ENCODE measurements around the gene CSTF3.
"Not testable (repeated sequence)": the region's sequence is repeated elsewhere in the genome, so short reads cannot be mapped to it uniquely, and the experiment has no call there.

The CSTF3 gene

GRCh38 chr11:33177676-33178336 lies 16.5 kb upstream of the CSTF3 start:
- no peaks in the 10 kb centered on the region for H3K79me2 ChIP-seq (ENCODE audit: control insufficient read depth, low read length)
- no peak overlapping the region for H3K27ac ChIP-seq (ENCODE audit: low read depth, low read length)
- no peaks in the 10 kb centered on the region for H3K27me3 ChIP-seq (ENCODE audit: control insufficient read depth, low read length)
- H3F3A ChIP-seq (ENCODE audit: control insufficient read depth, insufficient read depth): no peaks in the 10 kb centered on the region
- H3K4me3 ChIP-seq (ENCODE audit: low read length): no peak overlapping the region
- no peak for TF ChIP-seq CTCF (IDR thresholded peaks at IDR 0.05; ENCODE audit: low read depth, low read length, poor library complexity, severe bottlenecking)
- no peak for TF ChIP-seq EZH2phosphoT487 (IDR thresholded peaks at IDR 0.05; ENCODE audit: borderline replicate concordance, low read length)
- no peaks in the 10 kb centered on the region for H3K4me1 ChIP-seq (ENCODE audit: control insufficient read depth, low read length)
- no peaks in the 10 kb centered on the region for H3K9me3 ChIP-seq (ENCODE audit: control insufficient read depth, insufficient read depth, low read length)
- no peaks in the 10 kb centered on the region for H3K9me2 ChIP-seq (replicated peaks; ENCODE audit: control insufficient read depth, low read length)
- no peak overlapping the region for H3K4me2 ChIP-seq (ENCODE audit: low read length)
- no peaks in the 10 kb centered on the region for H3K36me3 ChIP-seq (ENCODE audit: control insufficient read depth, low read length)
- no peaks in the 10 kb centered on the region for H4K20me1 ChIP-seq (ENCODE audit: control insufficient read depth, insufficient read depth, low read depth, low read length)

GRCh38 chr11:33176760-33177159 lies 15.5 kb upstream of the CSTF3 start:
- not testable (repeated sequence) for H3K4me2 ChIP-seq (ENCODE audit: low read length); H3K36me3 ChIP-seq (ENCODE audit: control insufficient read depth, low read length); H3K4me3 ChIP-seq (ENCODE audit: low read length); H3K27me3 ChIP-seq (ENCODE audit: control insufficient read depth, low read length); H3K79me2 ChIP-seq (ENCODE audit: control insufficient read depth, low read length); H3K9me2 ChIP-seq (replicated peaks; ENCODE audit: control insufficient read depth, low read length); H3F3A ChIP-seq (ENCODE audit: control insufficient read depth, insufficient read depth); H3K27ac ChIP-seq (ENCODE audit: low read depth, low read length); H3K4me1 ChIP-seq (ENCODE audit: control insufficient read depth, low read length); H4K20me1 ChIP-seq (ENCODE audit: control insufficient read depth, insufficient read depth, low read depth, low read length); H3K9me3 ChIP-seq (ENCODE audit: control insufficient read depth, insufficient read depth, low read length)

GRCh38 chr11:33172996-33173395 lies 11.7 kb upstream of the CSTF3 start:
- Histone ChIP-seq H3K4me3 (ENCODE audit: low read length) (no peak overlapping the region), H3F3A (ENCODE audit: control insufficient read depth, insufficient read depth) (no peaks in the 10 kb centered on the region), H4K20me1 (ENCODE audit: control insufficient read depth, insufficient read depth, low read depth, low read length) (no peaks in the 10 kb centered on the region), H3K36me3 (ENCODE audit: control insufficient read depth, low read length) (no peaks in the 10 kb centered on the region), H3K4me2 (ENCODE audit: low read length) (no peak overlapping the region), H3K9me3 (ENCODE audit: control insufficient read depth, insufficient read depth, low read length) (no peaks in the 10 kb centered on the region), H3K79me2 (ENCODE audit: control insufficient read depth, low read length) (peaks cover 2% of the 10 kb centered on the region; the same call in 1 of the 2 replicates), H3K27me3 (ENCODE audit: control insufficient read depth, low read length) (no peaks in the 10 kb centered on the region), H3K9me2 (replicated peaks; ENCODE audit: control insufficient read depth, low read length) (no peaks in the 10 kb centered on the region), H3K4me1 (ENCODE audit: control insufficient read depth, low read length) (no peaks in the 10 kb centered on the region), H3K27ac (ENCODE audit: low read depth, low read length) (no peak overlapping the region)
- TF ChIP-seq CTCF (IDR thresholded peaks at IDR 0.05; ENCODE audit: low read depth, low read length, poor library complexity, severe bottlenecking) (no peak), EZH2phosphoT487 (IDR thresholded peaks at IDR 0.05; ENCODE audit: borderline replicate concordance, low read length) (no peak)

- no peaks in the 10 kb centered on the region for H3K36me3 ChIP-seq (ENCODE audit: control insufficient read depth, low read length)
- H3K4me1 ChIP-seq (ENCODE audit: control insufficient read depth, low read length): no peaks in the 10 kb centered on the region
- no peaks in the 10 kb centered on the region for H3F3A ChIP-seq (ENCODE audit: control insufficient read depth, insufficient read depth)
- no peak overlapping the region for H3K4me2 ChIP-seq (ENCODE audit: low read length)
- H3K79me2 ChIP-seq (ENCODE audit: control insufficient read depth, low read length): peaks cover 5% of the 10 kb centered on the region; the same call in 1 of the 2 replicates
- no peaks in the 10 kb centered on the region for H4K20me1 ChIP-seq (ENCODE audit: control insufficient read depth, insufficient read depth, low read depth, low read length)
- H3K27me3 ChIP-seq (ENCODE audit: control insufficient read depth, low read length): no peaks in the 10 kb centered on the region
- no peaks in the 10 kb centered on the region for H3K9me3 ChIP-seq (ENCODE audit: control insufficient read depth, insufficient read depth, low read length)
- no peak overlapping the region for H3K27ac ChIP-seq (ENCODE audit: low read depth, low read length)
- TF ChIP-seq CTCF (IDR thresholded peaks at IDR 0.05; ENCODE audit: low read depth, low read length, poor library complexity, severe bottlenecking) (no peak), EZH2phosphoT487 (IDR thresholded peaks at IDR 0.05; ENCODE audit: borderline replicate concordance, low read length) (no peak)
- no peaks in the 10 kb centered on the region for H3K9me2 ChIP-seq (replicated peaks; ENCODE audit: control insufficient read depth, low read length)
- no peak overlapping the region for H3K4me3 ChIP-seq (ENCODE audit: low read length)
These were observed 11.1 kb upstream of the CSTF3 start for GRCh38 chr11:33172345-33172744.

All from DOHH2 (cell line).